Putamen (tissue), 1 donor: ENCODE data around the gene IGF1.

Source experiments
- DNase-seq: peaks from one replicate; pipeline ENCODE4 v3.0.0-alpha.2; 2016; ENCODE audit warnings: low spot score

IGF1 gene

DNA sequence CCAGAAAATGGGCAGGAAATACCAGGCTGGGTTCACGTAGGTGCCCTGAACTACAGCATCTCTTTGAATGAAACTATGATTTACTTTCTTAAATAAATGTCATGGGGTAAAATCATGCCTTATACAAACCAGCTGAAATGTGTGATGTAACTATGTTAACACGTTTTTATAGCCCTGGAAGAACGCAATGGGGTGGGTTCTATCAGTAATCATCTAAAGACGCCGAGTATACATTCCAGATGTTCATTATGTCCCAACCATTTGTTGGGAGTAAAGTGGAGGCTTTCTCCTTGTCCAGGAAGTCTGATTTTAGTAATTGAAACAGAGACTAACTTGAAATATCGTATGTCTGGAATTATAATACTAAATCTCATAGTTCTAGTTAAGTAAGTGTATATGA, 16.2 kb upstream of the IGF1 start:
- DNase-seq = no peak

DNA sequence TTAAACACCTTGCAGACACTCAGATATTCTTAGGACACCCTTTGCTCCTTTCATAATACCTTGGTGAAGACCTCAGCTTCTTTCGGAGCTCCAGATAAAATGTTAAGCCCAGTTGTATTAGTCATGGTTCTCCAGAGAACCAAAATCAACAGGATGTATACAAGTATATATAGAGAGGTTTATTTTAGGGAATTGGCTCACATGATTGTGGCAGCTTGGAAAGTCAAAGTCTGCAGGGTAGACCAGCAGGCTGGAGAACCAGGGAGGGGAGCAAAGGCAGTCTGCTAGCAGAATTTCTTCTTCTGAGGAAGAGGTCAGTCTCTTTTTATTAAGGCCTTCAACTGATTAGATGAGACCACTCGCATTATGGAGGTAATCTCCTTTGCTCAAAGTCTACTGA, 6.9 kb upstream of the IGF1 start:
- no peak for DNase-seq

DNA sequence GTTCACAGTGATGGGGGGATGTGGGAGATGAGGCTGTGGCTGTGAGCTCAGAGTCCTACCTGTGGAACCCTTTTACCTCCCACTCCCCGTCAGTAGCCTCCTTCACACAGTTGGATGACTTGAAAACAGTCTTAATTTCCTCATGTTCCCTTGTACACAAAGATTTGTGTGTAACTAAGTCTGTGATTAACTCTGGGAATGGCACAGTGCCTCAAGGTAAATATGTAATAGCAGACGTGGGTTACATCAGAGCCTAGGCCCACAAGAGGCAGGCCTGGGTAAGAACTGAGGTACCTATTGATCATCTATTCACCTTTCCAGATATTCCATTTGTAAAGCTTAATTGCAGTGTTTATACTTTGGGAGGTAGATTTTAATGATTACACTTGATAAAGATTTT, 5.8 kb upstream of the IGF1 start:
- no peak for DNase-seq

- peak; percentile 43 for DNase-seq
Measured at GRCh38 chr12:102484428-102484958, 4.1 kb upstream of the IGF1 start.

DNA sequence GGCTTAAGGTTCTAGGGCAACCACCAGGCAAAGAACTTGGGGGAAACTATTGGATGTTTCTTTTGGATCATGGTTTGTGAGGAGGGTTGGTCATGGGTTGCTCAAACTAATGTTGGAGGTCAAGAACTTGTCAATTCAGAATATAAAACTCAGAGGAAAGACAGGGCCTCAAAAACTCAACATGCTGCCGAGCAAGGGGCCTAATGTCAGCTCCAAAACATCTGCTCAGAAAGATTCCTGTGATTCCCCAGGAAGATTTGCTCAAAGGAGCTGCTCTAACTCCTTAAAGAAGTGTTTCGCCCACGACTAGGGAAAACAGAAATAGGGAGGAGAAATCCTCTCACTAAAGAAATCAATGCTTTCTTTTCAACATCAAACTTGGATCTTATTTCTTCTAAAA, 3.7 kb upstream of the IGF1 start:
- no peak for DNase-seq

- DNase-seq = no peak
Measured at GRCh38 chr12:102483466-102483865, 3.1 kb upstream of the IGF1 start.

GRCh38 chr12:102481705-102482425, 1.5 kb upstream of the IGF1 start:
- no peak for DNase-seq

DNA sequence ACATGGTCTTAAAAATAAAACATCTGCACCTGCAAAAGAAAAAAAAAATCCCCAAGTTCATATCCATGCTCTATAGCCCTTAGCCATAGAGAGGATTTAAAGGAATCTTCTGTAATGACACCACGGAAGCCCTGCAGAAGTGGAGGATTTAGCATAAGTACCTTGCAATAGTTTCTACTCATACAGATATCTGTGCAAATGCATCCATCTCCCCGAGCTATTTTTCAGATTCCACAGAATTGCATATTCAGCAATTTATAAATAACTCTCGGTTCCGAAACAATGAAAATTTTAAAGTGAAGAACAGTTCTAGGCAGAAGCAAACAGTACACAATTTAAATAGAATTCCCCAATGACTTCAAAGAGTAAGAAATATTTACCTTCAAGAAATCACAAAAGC, 424 bp downstream of the IGF1 start:
- DNase-seq = no peak

DNA sequence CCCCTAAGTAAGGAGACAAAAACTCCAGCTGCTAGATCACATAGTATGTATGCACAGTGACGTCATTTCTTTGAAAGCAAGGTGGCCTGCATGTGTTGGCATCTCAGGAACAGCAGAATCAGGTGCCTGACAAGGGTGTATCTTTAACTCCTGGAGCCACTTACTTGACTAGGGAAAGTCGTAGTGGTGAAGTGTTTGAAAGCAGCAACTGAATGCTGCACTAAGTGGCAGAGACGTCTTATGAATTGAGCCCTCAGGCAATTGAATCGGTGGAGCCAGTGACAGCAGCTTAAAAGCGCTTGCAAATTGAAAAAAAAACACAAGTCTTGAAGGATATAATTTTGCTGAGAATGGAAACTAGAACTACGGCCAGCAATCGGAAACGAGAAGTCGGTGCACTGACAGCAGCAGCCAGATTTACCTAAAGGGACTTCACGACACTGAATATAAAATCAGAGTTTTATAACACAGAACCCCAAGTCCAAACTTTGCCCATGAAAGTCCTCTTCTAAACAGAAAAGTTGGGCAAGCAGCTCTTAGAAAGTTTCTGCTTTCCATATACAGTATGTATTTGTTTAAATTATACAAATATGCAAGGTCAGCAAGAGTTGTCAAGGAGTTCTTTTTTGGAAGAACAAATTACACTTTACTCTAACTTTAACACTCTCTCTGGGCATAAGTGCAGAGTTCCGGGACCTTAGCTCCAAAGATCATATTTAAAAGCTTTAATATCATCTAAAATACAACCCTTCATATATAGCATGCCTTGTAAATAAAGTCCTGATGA, 1.1 kb downstream of the IGF1 start:
- no peak for DNase-seq

GRCh38 chr12:102478405-102479098, 1.8 kb downstream of the IGF1 start:
- no peak for DNase-seq

- DNase-seq = no peak
Measured at GRCh38 chr12:102475355-102475754, 5.0 kb downstream of the IGF1 start.

DNA sequence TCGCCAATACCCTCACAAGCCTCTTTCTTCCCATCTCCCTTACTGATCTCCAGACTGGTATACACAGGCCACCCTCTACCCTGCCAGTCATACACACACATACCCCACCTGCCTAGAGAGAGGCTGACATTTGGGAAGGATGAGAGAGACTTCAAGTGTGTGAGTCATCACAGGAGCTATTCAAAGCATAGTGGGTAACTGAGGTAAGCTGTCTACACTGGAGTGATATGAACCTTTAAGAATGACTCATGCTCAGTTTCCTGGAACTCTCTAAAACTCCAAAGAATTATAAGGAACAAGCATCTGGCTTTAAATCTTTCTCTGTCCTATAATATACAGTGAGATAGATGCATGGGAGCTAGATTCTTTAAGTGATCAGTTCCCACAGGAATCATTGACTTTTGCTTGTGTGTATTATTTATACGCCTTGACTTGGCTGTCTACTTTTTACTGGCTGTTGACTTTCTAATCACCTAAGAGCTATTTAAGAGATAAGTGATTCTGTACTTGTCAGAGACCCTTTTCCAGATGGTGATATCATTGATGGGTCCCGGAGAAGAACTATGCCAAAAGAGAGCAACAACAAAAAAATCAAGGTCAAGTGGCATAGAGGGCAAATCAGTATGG, 5.8 kb downstream of the IGF1 start:
- DNase-seq = peak; percentile 45

- no peak for DNase-seq
Measured at GRCh38 chr12:102472496-102472895, 7.9 kb downstream of the IGF1 start.

DNA sequence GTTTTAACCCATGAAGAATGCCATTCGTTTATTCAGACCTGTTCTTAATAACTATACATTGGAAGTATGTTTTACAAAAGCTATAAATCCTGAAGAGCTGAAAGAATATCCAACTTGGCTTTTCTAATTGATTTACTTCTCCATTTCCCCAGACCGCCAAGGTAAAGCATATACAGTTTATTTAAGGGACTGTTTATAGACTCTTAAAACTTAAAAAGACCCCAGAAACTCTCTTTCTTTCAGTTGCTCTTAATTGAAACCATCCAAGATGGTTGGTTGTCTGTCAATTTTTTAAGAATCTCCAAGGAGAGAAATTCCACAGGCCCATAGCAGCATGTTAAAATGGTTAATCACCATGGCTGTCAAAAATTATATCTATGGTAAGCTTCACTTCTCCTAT, 8.8 kb downstream of the IGF1 start:
- DNase-seq = no peak

- DNase-seq = no peak
Measured at GRCh38 chr12:102470945-102471344, 9.4 kb downstream of the IGF1 start.

- DNase-seq = no peak
Measured at GRCh38 chr12:102468261-102468915, 12.0 kb downstream of the IGF1 start.

- no peak for DNase-seq
Measured at GRCh38 chr12:102465762-102466560, 14.4 kb downstream of the IGF1 start.

- DNase-seq = no peak
Measured at GRCh38 chr12:102463659-102464249, 16.6 kb downstream of the IGF1 start.

DNA sequence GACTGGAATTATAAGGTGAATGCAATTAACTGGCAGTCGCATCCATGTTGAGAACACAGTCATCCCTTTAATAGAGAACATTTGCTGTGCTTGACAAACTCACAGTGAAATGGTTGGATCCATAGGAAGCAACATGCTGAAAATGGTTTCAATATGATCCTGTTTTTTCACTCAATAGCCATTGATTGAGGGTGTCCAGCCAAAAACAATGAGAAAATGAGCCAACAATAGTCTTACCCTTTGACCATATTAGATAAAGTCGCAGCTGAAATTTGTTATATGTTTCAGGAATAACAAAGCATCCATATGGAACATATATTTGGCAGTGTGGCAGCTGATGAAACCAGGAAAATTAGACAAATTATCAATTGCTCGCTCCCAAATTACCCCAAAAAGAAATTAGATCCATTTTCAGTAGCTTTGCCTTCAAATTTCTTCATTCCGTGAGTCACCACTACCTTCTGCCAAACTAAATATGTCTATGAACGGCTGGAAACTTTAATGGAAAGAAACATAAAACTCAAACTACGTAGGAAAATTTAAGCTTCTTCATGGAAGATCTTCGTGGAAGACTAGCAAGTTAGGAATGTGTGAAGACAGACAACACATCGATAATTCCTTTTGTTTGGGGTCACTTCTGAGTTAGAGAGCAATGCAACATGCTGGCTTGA, 17.4 kb downstream of the IGF1 start:
- no peak for DNase-seq

DNA sequence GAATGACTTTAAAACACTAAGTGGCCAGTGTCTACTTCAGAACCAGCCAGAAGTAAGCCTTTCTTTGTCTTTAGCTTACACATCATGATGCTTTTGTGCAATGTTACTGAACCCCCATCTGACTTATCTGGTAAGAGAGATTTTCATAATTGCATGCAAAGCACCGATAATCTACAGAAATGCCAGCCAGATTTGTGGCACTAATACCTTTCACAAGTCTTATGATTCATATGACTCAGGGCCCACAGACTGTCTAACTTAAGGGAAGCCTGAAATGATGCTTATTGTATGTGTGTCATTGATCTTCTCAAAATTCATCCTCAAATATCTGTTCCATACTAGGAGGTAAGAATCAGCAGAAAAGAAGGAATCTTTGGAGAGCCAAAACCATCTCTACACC, 18.0 kb downstream of the IGF1 start:
- DNase-seq = no peak
